SK-N-SH (cell line): Measurements from ENCODE around the gene INSYN2B. TPM values are rescaled to one million over a fixed set of nuclear protein-coding genes. Genes with fewer than 3 reads are reported as not detected.

Experiments used
- CTCF ChIA-PET: fragments of 300-600, 350-600 bp; formaldehyde crosslinking; extraction: SDS; loops from one replicate; lab custom pipeline; 2021; lab: Yijun Ruan, JAX
- POLR2A ChIA-PET: fragments of 350-600 bp; sonication (Branson Sonifier 250); formaldehyde crosslinking; extraction: SDS; loops from one replicate; lab custom pipeline; 2020; ENCODE audit warnings: antibody characterized with exemption, inconsistent platforms; lab: Yijun Ruan, JAX
- DNase-seq: peaks from one replicate; pipeline ENCODE4 v3.0.0; 2012
- H2AFZ ChIP-seq: fragments of 200-600 bp; sonication (generic); 2 replicates; pipeline ENCODE4 v1.8.1; 2016; ENCODE audit warnings: antibody characterized with exemption, mild to moderate bottlenecking, low read depth
- H3F3A ChIP-seq: fragments of 200-600 bp; sonication (generic); replicated peaks from 2 replicates; pipeline ENCODE3; 2016; ENCODE audit warnings: antibody characterized with exemption, mild to moderate bottlenecking; ENCODE audit not compliant: insufficient read depth
- H3K27ac ChIP-seq, 2 experiments: fragments of 200-500 bp in 1 of 2; fragments of 200-600 bp in 1 of 2; sonication (Bioruptor generic) in 1 of 2; sonication (generic), shearing (Covaris generic) in 1 of 2; 2 replicates each; pipeline versions ENCODE4 v1.5.1 to v1.6.1; 2014 to 2016; ENCODE audit warnings: low read depth in 2 of 2, inconsistent platforms in 1 of 2, low read length in 1 of 2, mild to moderate bottlenecking in 1 of 2, mixed read lengths in 1 of 2
- H3K27me3 ChIP-seq: fragments of 200-600 bp; sonication (generic), shearing (Covaris generic); 2 replicates; pipeline ENCODE4 v1.6.1; 2016; ENCODE audit warnings: mixed run types; ENCODE audit not compliant: insufficient read depth
- H3K36me3 ChIP-seq, 2 experiments: fragments of 200-500 bp in 1 of 2; fragments of 200-600 bp in 1 of 2; sonication (Bioruptor generic) in 1 of 2; sonication (generic) in 1 of 2; replicated peaks in 1 of 2; 2 replicates each; pipeline versions ENCODE3 to v1.5.1; 2014 to 2016; ENCODE audit warnings: low read length in 1 of 2, mild to moderate bottlenecking in 1 of 2; ENCODE audit not compliant: insufficient read depth in 2 of 2, control insufficient read depth in 1 of 2
- H3K4me1 ChIP-seq, 2 experiments: fragments of 200-500 bp in 1 of 2; fragments of 200-600 bp in 1 of 2; sonication (Bioruptor generic) in 1 of 2; sonication (generic), shearing (Covaris generic) in 1 of 2; 2 replicates each; pipeline versions ENCODE4 v1.5.1 to v1.6.1; 2014 to 2016; ENCODE audit warnings: low read depth in 1 of 2, low read length in 1 of 2, mixed run types in 1 of 2; ENCODE audit not compliant: insufficient read depth in 2 of 2, control insufficient read depth in 1 of 2
- H3K4me2 ChIP-seq: fragments of 200-600 bp; sonication (generic), shearing (Covaris generic); 2 replicates; pipeline ENCODE4 v1.6.1; 2017; ENCODE audit warnings: mixed run types
- H3K4me3 ChIP-seq, 2 experiments: fragments of 200-500 bp in 1 of 2; fragments of 200-600 bp in 1 of 2; sonication (Bioruptor generic) in 1 of 2; sonication (generic), shearing (Covaris generic) in 1 of 2; 2 replicates each; pipeline versions ENCODE4 v1.5.1 to v1.8.1; 2014 to 2016; ENCODE audit warnings: low read depth in 2 of 2, inconsistent platforms in 1 of 2, low read length in 1 of 2, mild to moderate bottlenecking in 1 of 2, mixed read lengths in 1 of 2, moderate library complexity in 1 of 2
- H3K79me2 ChIP-seq: fragments of 200-600 bp; sonication (generic); 2 replicates; pipeline ENCODE4 v1.8.1; 2017; ENCODE audit warnings: mild to moderate bottlenecking; ENCODE audit not compliant: insufficient read depth
- H3K9ac ChIP-seq: fragments of 200-600 bp; sonication (generic); 2 replicates; pipeline ENCODE4 v1.6.1; 2017; ENCODE audit warnings: mixed run types
- H3K9me2 ChIP-seq: fragments of 200-600 bp; sonication (generic); 2 replicates; pipeline ENCODE4 v1.6.1; 2017; ENCODE audit warnings: mixed run types
- H3K9me3 ChIP-seq: fragments of 200-600 bp; sonication (generic); 2 replicates; pipeline ENCODE4 v1.6.1; 2017; ENCODE audit warnings: mixed run types, mild to moderate bottlenecking, moderate library complexity
- H4K20me1 ChIP-seq: fragments of 200-600 bp; sonication (generic); 2 replicates; pipeline ENCODE4 v1.6.1; 2017; ENCODE audit warnings: mild to moderate bottlenecking, mixed run types; ENCODE audit not compliant: insufficient read depth
- CTCF ChIP-seq: fragments of 200-600 bp; sonication (generic); IDR thresholded peaks from 2 replicates; pipeline ENCODE4 v1.6.1; 2017; ENCODE audit warnings: antibody characterized with exemption, mild to moderate bottlenecking, moderate library complexity
- ELF1 ChIP-seq: IDR thresholded peaks from 2 replicates; pipeline ENCODE4 v1.4.0; 2012
- EP300 ChIP-seq, 2 experiments: IDR thresholded peaks; 2 replicates each; pipeline versions ENCODE4 v1.4.0 to v1.6.1; 2012; ENCODE audit warnings: borderline replicate concordance in 1 of 2, low read depth in 1 of 2, low read length in 1 of 2
- EZH2phosphoT487 ChIP-seq: fragments of 200-600 bp; sonication (generic); IDR thresholded peaks from 2 replicates; pipeline ENCODE4 v1.6.1; 2017; ENCODE audit warnings: low read depth, mixed run types, mild to moderate bottlenecking, antibody characterized with exemption, moderate library complexity, borderline replicate concordance
- FOSL2 ChIP-seq: IDR thresholded peaks from 2 replicates; pipeline ENCODE4 v1.4.0; 2012; ENCODE audit warnings: low read depth, mild to moderate bottlenecking, moderate library complexity, borderline replicate concordance
- FOXJ3 ChIP-seq: sonication (generic); formaldehyde crosslinking; IDR thresholded peaks from 2 replicates; pipeline ENCODE4 v1.5.1; 2020; ENCODE audit warnings: mild to moderate bottlenecking, missing genetic modification reagents
- FOXM1 ChIP-seq: IDR thresholded peaks from 2 replicates; pipeline ENCODE4 v1.4.0; 2012; ENCODE audit warnings: low read depth, mild to moderate bottlenecking
- GABPA ChIP-seq: IDR thresholded peaks from 2 replicates; pipeline ENCODE4 v1.4.0; 2012; ENCODE audit warnings: low read depth, mild to moderate bottlenecking
- IRF3 ChIP-seq: fragments of 150-350 bp; IDR thresholded peaks from 2 replicates; pipeline ENCODE4 v1.6.1; 2016; ENCODE audit warnings: mild to moderate bottlenecking, low read depth, low read length
- JUND ChIP-seq: IDR thresholded peaks from 2 replicates; pipeline ENCODE4 v1.4.0; 2012
- MAX ChIP-seq: IDR thresholded peaks from 2 replicates; pipeline ENCODE4 v1.4.0; 2012; ENCODE audit warnings: low read depth
- MEF2A ChIP-seq: IDR thresholded peaks from 2 replicates; pipeline ENCODE4 v1.4.0; 2012; ENCODE audit warnings: low read depth, borderline replicate concordance
- NFIC ChIP-seq: IDR thresholded peaks from 2 replicates; pipeline ENCODE4 v1.4.0; 2012; ENCODE audit warnings: borderline replicate concordance
- RAD21 ChIP-seq: IDR thresholded peaks from 2 replicates; pipeline ENCODE4 v1.6.1; 2012; ENCODE audit warnings: mild to moderate bottlenecking, low read length
- RCOR1 ChIP-seq: fragments of 150-350 bp; IDR thresholded peaks from 2 replicates; pipeline ENCODE4 v1.6.1; 2017; ENCODE audit warnings: antibody characterized with exemption, low read length
- RXRA ChIP-seq: IDR thresholded peaks from 2 replicates; pipeline ENCODE4 v1.4.0; 2012; ENCODE audit warnings: low read depth, mild to moderate bottlenecking, borderline replicate concordance
- SIN3A ChIP-seq: IDR thresholded peaks from 2 replicates; pipeline ENCODE4 v1.6.1; 2012; ENCODE audit warnings: low read depth, mild to moderate bottlenecking, low read length, moderate library complexity, borderline replicate concordance
- TAF1 ChIP-seq: IDR thresholded peaks from 2 replicates; pipeline ENCODE4 v1.6.1; 2012; ENCODE audit warnings: low read depth, mild to moderate bottlenecking, low read length, moderate library complexity, borderline replicate concordance
- TCF12 ChIP-seq: IDR thresholded peaks from 2 replicates; pipeline ENCODE4 v1.4.0; 2012
- TEAD4 ChIP-seq: IDR thresholded peaks from 2 replicates; pipeline ENCODE4 v1.4.0; 2012; ENCODE audit warnings: mild to moderate bottlenecking, borderline replicate concordance; ENCODE audit not compliant: insufficient read depth
- USF2 ChIP-seq: fragments of 150-350 bp; IDR thresholded peaks from 2 replicates; pipeline ENCODE4 v1.6.1; 2017; ENCODE audit warnings: antibody characterized with exemption, low read length, low read depth, borderline replicate concordance
- YY1 ChIP-seq: IDR thresholded peaks from 2 replicates; pipeline ENCODE4 v1.4.0; 2012; ENCODE audit warnings: low read depth, mild to moderate bottlenecking
- WGBS: methylation state at CpG from one replicate; pipeline ENCODE4 v1.1.6; 2017; ENCODE audit warnings: low lambda C conversion rate; 5-methylcytosine and 5-hydroxymethylcytosine counted together
- polyA plus RNA-seq, 3 experiments: library from polyadenylated mRNA; depleted of rRNA; stranded (reverse); fragments of >200 nt; gene quantifications; 2 replicates each; pipeline ENCODE4 v1.2.3, GENCODE V29; 2012
- TF ChIP-seq, protein P1 (sequence below): IDR thresholded peaks from 2 replicates; pipeline ENCODE4 v1.4.0; 2012; ENCODE audit warnings: low read depth, borderline replicate concordance
- TF ChIP-seq, protein P2 (sequence below): IDR thresholded peaks from 2 replicates; pipeline ENCODE4; 2012

Gene INSYN2B
- polyA plus RNA-seq, 1 of the 3 experiments (the other 2 are of a cell fraction), result 9.2 TPM

DNA sequence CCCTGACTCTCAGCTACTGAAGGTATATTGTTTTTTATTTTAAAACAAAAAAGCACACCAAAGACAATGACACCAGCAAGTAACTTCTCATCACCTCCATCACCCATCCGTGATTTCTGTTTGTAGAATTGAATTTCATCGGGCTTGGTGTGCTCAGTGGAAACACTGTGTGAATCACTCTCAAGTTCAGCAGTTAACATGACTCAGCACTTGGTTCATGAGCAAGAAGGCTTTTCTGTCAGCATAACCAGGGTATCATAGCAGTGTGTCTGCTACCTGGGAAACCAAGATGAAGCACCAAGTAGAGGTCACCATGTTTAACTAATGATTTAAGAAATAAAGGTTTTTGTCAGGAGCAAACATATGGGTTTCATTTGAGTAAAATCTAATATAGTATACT is 123.7 kb downstream of the INSYN2B start:
- Histone ChIP-seq H3K79me2 (no peaks in the 10 kb centered on the region), H3K27me3 (no peaks in the 10 kb centered on the region), H3K9me2 (no peaks in the 10 kb centered on the region), H3K9me3 (no peaks in the 10 kb centered on the region), H3K9ac (no peak overlapping the region), H3K4me2 (no peak overlapping the region; the same call in 1 of the 2 replicates), H3K36me3 (peaks cover 0 to 12% of the 10 kb centered on the region in 2 experiments), H4K20me1 (no peaks in the 10 kb centered on the region), H3K4me3 (no peak overlapping the region), H2AFZ (no peak overlapping the region), H3K4me1 (peaks cover 0 to 4% of the 10 kb centered on the region in 2 experiments; a peak in 1 of 4 replicates), H3K27ac (peak overlapping the region; percentile 25 to 63; a peak in 3 of 4 replicates), H3F3A (peaks cover 13% of the 10 kb centered on the region)
- TF ChIP-seq TEAD4, result no peak
- TF ChIP-seq MAX, result 0 out of 2 replicates have a peak, but pooled peaks have one; percentile 45
- TF ChIP-seq IRF3, result no peak
- no peak for TF ChIP-seq SIN3A
- TF ChIP-seq USF2, result no peak
- 0 out of 4 replicates have a peak, but pooled peaks of 1 of the 2 experiments have one; percentile 17 for TF ChIP-seq EP300 (IDR thresholded peaks at IDR 0.05; ENCODE audit: borderline replicate concordance in 1 of 2, low read depth in 1 of 2, low read length in 1 of 2)
- no peak for TF ChIP-seq CTCF
- no peak for TF ChIP-seq MEF2A
- no peak for TF ChIP-seq RCOR1
- no peak for TF ChIP-seq GABPA
- no peak for TF ChIP-seq TAF1
- TF ChIP-seq TCF12, result peak; percentile 47
- TF ChIP-seq, protein P1, sequence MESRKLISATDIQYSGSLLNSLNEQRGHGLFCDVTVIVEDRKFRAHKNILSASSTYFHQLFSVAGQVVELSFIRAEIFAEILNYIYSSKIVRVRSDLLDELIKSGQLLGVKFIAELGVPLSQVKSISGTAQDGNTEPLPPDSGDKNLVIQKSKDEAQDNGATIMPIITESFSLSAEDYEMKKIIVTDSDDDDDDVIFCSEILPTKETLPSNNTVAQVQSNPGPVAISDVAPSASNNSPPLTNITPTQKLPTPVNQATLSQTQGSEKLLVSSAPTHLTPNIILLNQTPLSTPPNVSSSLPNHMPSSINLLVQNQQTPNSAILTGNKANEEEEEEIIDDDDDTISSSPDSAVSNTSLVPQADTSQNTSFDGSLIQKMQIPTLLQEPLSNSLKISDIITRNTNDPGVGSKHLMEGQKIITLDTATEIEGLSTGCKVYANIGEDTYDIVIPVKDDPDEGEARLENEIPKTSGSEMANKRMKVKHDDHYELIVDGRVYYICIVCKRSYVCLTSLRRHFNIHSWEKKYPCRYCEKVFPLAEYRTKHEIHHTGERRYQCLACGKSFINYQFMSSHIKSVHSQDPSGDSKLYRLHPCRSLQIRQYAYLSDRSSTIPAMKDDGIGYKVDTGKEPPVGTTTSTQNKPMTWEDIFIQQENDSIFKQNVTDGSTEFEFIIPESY, result no peak
- TF ChIP-seq FOXM1, result no peak
- TF ChIP-seq EZH2phosphoT487, result no peak
- TF ChIP-seq JUND, result peak; percentile 77
- TF ChIP-seq FOSL2, result peak; percentile 83; the same call in 1 of the 2 replicates
- no peak for TF ChIP-seq YY1
- TF ChIP-seq, protein P2, sequence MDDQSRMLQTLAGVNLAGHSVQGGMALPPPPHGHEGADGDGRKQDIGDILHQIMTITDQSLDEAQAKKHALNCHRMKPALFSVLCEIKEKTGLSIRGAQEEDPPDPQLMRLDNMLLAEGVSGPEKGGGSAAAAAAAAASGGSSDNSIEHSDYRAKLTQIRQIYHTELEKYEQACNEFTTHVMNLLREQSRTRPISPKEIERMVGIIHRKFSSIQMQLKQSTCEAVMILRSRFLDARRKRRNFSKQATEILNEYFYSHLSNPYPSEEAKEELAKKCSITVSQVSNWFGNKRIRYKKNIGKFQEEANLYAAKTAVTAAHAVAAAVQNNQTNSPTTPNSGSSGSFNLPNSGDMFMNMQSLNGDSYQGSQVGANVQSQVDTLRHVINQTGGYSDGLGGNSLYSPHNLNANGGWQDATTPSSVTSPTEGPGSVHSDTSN, result peak; percentile 33; the same call in 1 of the 2 replicates
- TF ChIP-seq ELF1, result no peak
- TF ChIP-seq FOXJ3 (CRISPR knock-in tag), result no peak
- TF ChIP-seq RXRA, result no peak; the same call in 1 of the 2 replicates
- TF ChIP-seq RAD21, result no peak
- TF ChIP-seq NFIC, result no peak
- DNase-seq, result no peak
- POLR2A ChIA-PET, result no interaction called here
- 13% methylated on average over 2 of the region's 2 CpGs for WGBS
- CTCF ChIA-PET, result interaction anchor here (1.2 kb wide), 1 partner anchor 30 kb away, joined by 3 read pairs; no protein-coding TSS in a partner anchor
